Endodermal cell (in vitro differentiated cells): ENCODE data around the gene CD247. TPM values are rescaled to one million over a fixed set of nuclear protein-coding genes. Genes with fewer than 3 reads are reported as not detected.

Experiments used
- DNase-seq: peaks from one replicate; pipeline ENCODE4 v3.0.0-alpha.2; 2017
- H3K27ac ChIP-seq: 2 replicates; pipeline ENCODE4 v1.5.1; 2013; ENCODE audit warnings: mild to moderate bottlenecking, low read depth, low read length, moderate library complexity
- H3K27me3 ChIP-seq: 2 replicates; pipeline ENCODE4 v1.6.1; 2013; ENCODE audit warnings: mild to moderate bottlenecking, low read length, moderate library complexity; ENCODE audit not compliant: insufficient read depth, control insufficient read depth, poor library complexity, severe bottlenecking
- H3K36me3 ChIP-seq: 2 replicates; pipeline ENCODE4 v1.7.0; 2013; ENCODE audit warnings: mild to moderate bottlenecking, low read length, moderate library complexity; ENCODE audit not compliant: control insufficient read depth, insufficient read depth
- H3K4me1 ChIP-seq: one replicate; pipeline ENCODE4 v1.7.0; 2013; ENCODE audit warnings: low read length; ENCODE audit not compliant: control insufficient read depth, insufficient read depth
- H3K4me3 ChIP-seq: 2 replicates; pipeline ENCODE4 v1.5.1; 2013; ENCODE audit warnings: mild to moderate bottlenecking, low read length, moderate library complexity
- H3K9ac ChIP-seq: 2 replicates; pipeline ENCODE4 v1.6.1; 2013; ENCODE audit warnings: mild to moderate bottlenecking, low read length, moderate library complexity; ENCODE audit not compliant: poor library complexity, severe bottlenecking; ENCODE audit errors: extremely low read depth
- H3K9me3 ChIP-seq: 2 replicates; pipeline ENCODE4 v1.6.1; 2013; ENCODE audit warnings: mild to moderate bottlenecking, low read length, moderate library complexity; ENCODE audit not compliant: control insufficient read depth
- H3K27ac Mint-ChIP-seq: 2 replicates; pipeline ENCODE4 v1.8.0; 2020; ENCODE audit warnings: mixed read lengths
- H3K27me3 Mint-ChIP-seq: 2 replicates; pipeline ENCODE4 v1.8.0; 2021; ENCODE audit warnings: mild to moderate bottlenecking, mixed read lengths; ENCODE audit not compliant: insufficient read depth
- H3K36me3 Mint-ChIP-seq: 2 replicates; pipeline ENCODE4 v1.8.0; 2020; ENCODE audit warnings: low read depth, mixed read lengths
- H3K4me1 Mint-ChIP-seq: 2 replicates; pipeline ENCODE4 v1.8.0; 2020; ENCODE audit warnings: mixed read lengths
- H3K4me3 Mint-ChIP-seq: 2 replicates; pipeline ENCODE4 v1.8.0; 2020; ENCODE audit warnings: mild to moderate bottlenecking, moderate library complexity, mixed read lengths
- H3K9me3 Mint-ChIP-seq: 2 replicates; pipeline ENCODE4 v1.8.0; 2020; ENCODE audit warnings: mild to moderate bottlenecking, mixed read lengths
- CTCF ChIP-seq: fragments of 200-600 bp; sonication (generic); conservative IDR thresholded peaks from 2 replicates; pipeline ENCODE4 v1.5.0; 2021; ENCODE audit warnings: antibody characterized with exemption, mild to moderate bottlenecking
- WGBS, 2 experiments: methylation state at CpG; one replicate each; pipeline versions ENCODE4 v1.1.5 to v1.1.7; 2013; ENCODE audit warnings: missing lambda C conversion rate in 2 of 2, mixed read lengths in 1 of 2; ENCODE audit not compliant: insufficient coverage in 1 of 2, insufficient read length in 1 of 2; 5-methylcytosine and 5-hydroxymethylcytosine counted together
- total RNA-seq, 2 donors: library from RNA; stranded (reverse); fragmentation: NEBNext Ultra II Directional in 1 of 2; extraction: Animal tissue kit (Norgen Biotek cat#: 25700) in 1 of 2; gene quantifications; 2 replicates in 1 of 2; 3 replicates in 1 of 2; pipeline ENCODE4 v1.2.1, GENCODE V29; 2021

CD247 gene
- total RNA-seq, 2 donors from 2014 or later, result 0.46 to 0.55 TPM

GRCh38 chr1:167472752-167473521 is 45.4 kb downstream of the CD247 start:
- H3K9me3 ChIP-seq, result no peaks in the 10 kb centered on the region
- no peak overlapping the region for H3K9ac ChIP-seq
- no peak overlapping the region for H3K27ac ChIP-seq
- H3K27ac Mint-ChIP-seq, result no peak overlapping the region
- H3K4me1 ChIP-seq, result no peaks in the 10 kb centered on the region
- peaks cover 10% of the 10 kb centered on the region for H3K4me1 Mint-ChIP-seq
- peaks cover 4% of the 10 kb centered on the region for H3K27me3 Mint-ChIP-seq
- peaks cover 5% of the 10 kb centered on the region for H3K9me3 Mint-ChIP-seq
- H3K4me3 Mint-ChIP-seq, result no peak overlapping the region
- no peaks in the 10 kb centered on the region for H3K27me3 ChIP-seq
- H3K36me3 Mint-ChIP-seq, result no peaks in the 10 kb centered on the region
- 89 to 90% methylated on average over 8 to 10 of the region's 10 CpGs for WGBS, 2 experiments
- DNase-seq, result no peak
- no peak overlapping the region for H3K4me3 ChIP-seq
- TF ChIP-seq CTCF, result no peak
- H3K36me3 ChIP-seq, result no peaks in the 10 kb centered on the region

- Histone ChIP-seq H3K9me3 (no peaks in the 10 kb centered on the region), H3K9ac (no peak overlapping the region), H3K4me3 (no peak overlapping the region), H3K27ac (no peak overlapping the region), H3K27me3 (no peaks in the 10 kb centered on the region), H3K4me1 (peaks cover 6% of the 10 kb centered on the region), H3K36me3 (no peaks in the 10 kb centered on the region)
- peaks cover 1% of the 10 kb centered on the region for H3K27me3 Mint-ChIP-seq
- WGBS, 2 experiments, result 92 to 95% methylated on average over 4 to 5 of the region's 5 CpGs
- no peaks in the 10 kb centered on the region for H3K36me3 Mint-ChIP-seq
- no peak for TF ChIP-seq CTCF
- no peak overlapping the region for H3K4me3 Mint-ChIP-seq
- H3K9me3 Mint-ChIP-seq, result peaks cover 5% of the 10 kb centered on the region
- H3K27ac Mint-ChIP-seq, result no peak overlapping the region
- peaks cover 17% of the 10 kb centered on the region for H3K4me1 Mint-ChIP-seq
- no peak for DNase-seq
Measured at GRCh38 chr1:167471568-167471967, 46.8 kb downstream of the CD247 start.

GRCh38 chr1:167469280-167469965 is 48.9 kb downstream of the CD247 start:
- Histone ChIP-seq H3K9me3 (no peaks in the 10 kb centered on the region), H3K4me1 (peaks cover 6% of the 10 kb centered on the region), H3K36me3 (no peaks in the 10 kb centered on the region), H3K27ac (no peak overlapping the region), H3K9ac (no peak overlapping the region), H3K4me3 (no peak overlapping the region), H3K27me3 (no peaks in the 10 kb centered on the region)
- H3K27ac Mint-ChIP-seq, result no peak overlapping the region
- TF ChIP-seq CTCF, result no peak
- 90 to 92% methylated on average over 5 to 7 of the region's 7 CpGs for WGBS, 2 experiments
- H3K4me3 Mint-ChIP-seq, result no peak overlapping the region
- no peak for DNase-seq
- H3K4me1 Mint-ChIP-seq, result peaks cover 20% of the 10 kb centered on the region
- H3K9me3 Mint-ChIP-seq, result no peaks in the 10 kb centered on the region
- peaks cover 1% of the 10 kb centered on the region for H3K27me3 Mint-ChIP-seq
- no peaks in the 10 kb centered on the region for H3K36me3 Mint-ChIP-seq
